Measurements from ENCODE around the gene GALNT8. TPM values are rescaled to one million over a fixed set of nuclear protein-coding genes. Genes with fewer than 3 reads are reported as not detected.

GALNT8 gene
- total RNA-seq, 4 donors from 2014 or later, result 0.78 to 2.4 (median 1.5) TPM

GRCh38 chr12:4807116-4807783 is 87.0 kb downstream of the GALNT8 start:
- ATAC-seq, result no peak
- peaks cover 0 to 20% (median 8%) of the 10 kb centered on the region in 3 donors for H3K4me1 ChIP-seq
- no peak overlapping the region for H3K4me3 ChIP-seq
- H3K9me3 ChIP-seq, result no peaks in the 10 kb centered on the region
- H3K27ac ChIP-seq, result no peak overlapping the region
- 78 to 82% methylated on average over 2 to 5 of the region's 6 CpGs for WGBS, 2 donors (ENCODE audit: low coverage in 1 of 2)
- TF ChIP-seq EP300 (IDR thresholded peaks at IDR 0.05) (no peak), CTCF (IDR thresholded peaks at IDR 0.05) (no peak), POLR2AphosphoS5 (IDR thresholded peaks at IDR 0.05) (no peak), POLR2A (IDR thresholded peaks at IDR 0.05) (no peak)
- H3K27me3 ChIP-seq, result peaks cover 47% of the 10 kb centered on the region
- H3K36me3 ChIP-seq, result no peaks in the 10 kb centered on the region

- no peak overlapping the region for H3K27ac ChIP-seq
- peaks cover 0 to 20% (median 8%) of the 10 kb centered on the region in 3 donors for H3K4me1 ChIP-seq
- H3K36me3 ChIP-seq, result no peaks in the 10 kb centered on the region
- peaks cover 52% of the 10 kb centered on the region for H3K27me3 ChIP-seq
- TF ChIP-seq EP300 (IDR thresholded peaks at IDR 0.05), result no peak
- no peak for TF ChIP-seq POLR2A (IDR thresholded peaks at IDR 0.05)
- no peak for TF ChIP-seq POLR2AphosphoS5 (IDR thresholded peaks at IDR 0.05)
- TF ChIP-seq CTCF (IDR thresholded peaks at IDR 0.05), result no peak
- no peak for ATAC-seq
- H3K9me3 ChIP-seq, result no peaks in the 10 kb centered on the region
- WGBS, 2 donors (ENCODE audit: low coverage in 1 of 2), result 57% methylated on average over 1 of the region's 2 CpGs; no CpG with 5 or more reads in 1 of the 2 donors
- no peak overlapping the region for H3K4me3 ChIP-seq
Observed at GRCh38 chr12:4807813-4808212, 87.6 kb downstream of the GALNT8 start.

- Histone ChIP-seq H3K27ac (peak overlapping the region in 1 of 4 donors; percentile 44), H3K36me3 (no peaks in the 10 kb centered on the region), H3K27me3 (peaks cover 65% of the 10 kb centered on the region), H3K9me3 (no peaks in the 10 kb centered on the region), H3K4me3 (peak overlapping the region; percentile 15 to 54), H3K4me1 (peaks cover 0 to 20% (median 8%) of the 10 kb centered on the region in 3 donors)
- TF ChIP-seq POLR2AphosphoS5 (IDR thresholded peaks at IDR 0.05) (no peak), CTCF (IDR thresholded peaks at IDR 0.05) (no peak), EP300 (IDR thresholded peaks at IDR 0.05) (no peak), POLR2A (IDR thresholded peaks at IDR 0.05) (no peak)
- WGBS, 2 donors (ENCODE audit: low coverage in 1 of 2), result 3% methylated on average over 10 of the region's 35 CpGs; no CpG with 5 or more reads in 1 of the 2 donors
- ATAC-seq, result peak; percentile 40
Observed at GRCh38 chr12:4809013-4809448, 88.8 kb downstream of the GALNT8 start.

- peaks cover 0 to 20% (median 8%) of the 10 kb centered on the region in 3 donors for H3K4me1 ChIP-seq
- H3K36me3 ChIP-seq, result no peaks in the 10 kb centered on the region
- H3K27ac ChIP-seq, result peak overlapping the region in 1 of 4 donors; percentile 44
- WGBS, 2 donors (ENCODE audit: low coverage in 1 of 2), result no CpG with 5 or more reads among the region's 80 CpGs
- H3K27me3 ChIP-seq, result peaks cover 71% of the 10 kb centered on the region
- peak overlapping the region; percentile 15 to 54 for H3K4me3 ChIP-seq
- TF ChIP-seq POLR2A (IDR thresholded peaks at IDR 0.05) (no peak), POLR2AphosphoS5 (IDR thresholded peaks at IDR 0.05) (no peak), CTCF (IDR thresholded peaks at IDR 0.05) (no peak), EP300 (IDR thresholded peaks at IDR 0.05) (no peak)
- peak; percentile 35 for ATAC-seq
- no peaks in the 10 kb centered on the region for H3K9me3 ChIP-seq
Observed at GRCh38 chr12:4809449-4810218, 89.4 kb downstream of the GALNT8 start.
